ENCODE results near the gene TNXB.

DNA sequence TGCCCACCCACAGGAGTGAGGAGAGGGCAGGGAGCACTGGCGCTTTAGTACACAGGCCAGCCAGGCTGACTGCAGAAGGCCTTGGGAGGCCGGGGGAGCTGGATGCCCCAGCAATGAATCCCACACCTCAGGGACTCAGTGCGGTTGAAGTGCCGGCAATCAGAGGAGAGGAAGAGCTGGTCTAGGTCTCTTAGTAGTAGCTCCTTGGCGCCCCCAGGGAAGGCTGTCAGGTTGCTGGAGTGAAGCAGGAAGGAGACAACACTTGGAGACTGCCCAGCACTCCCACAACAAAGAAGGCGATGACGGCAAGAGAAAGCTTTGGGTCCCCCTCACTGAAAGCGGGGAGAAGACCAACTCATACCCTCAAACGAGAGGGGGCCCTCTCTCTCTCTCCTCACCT is 8.3 kb upstream of the TNXB start:
- TF ChIP-seq, protein P1, sequence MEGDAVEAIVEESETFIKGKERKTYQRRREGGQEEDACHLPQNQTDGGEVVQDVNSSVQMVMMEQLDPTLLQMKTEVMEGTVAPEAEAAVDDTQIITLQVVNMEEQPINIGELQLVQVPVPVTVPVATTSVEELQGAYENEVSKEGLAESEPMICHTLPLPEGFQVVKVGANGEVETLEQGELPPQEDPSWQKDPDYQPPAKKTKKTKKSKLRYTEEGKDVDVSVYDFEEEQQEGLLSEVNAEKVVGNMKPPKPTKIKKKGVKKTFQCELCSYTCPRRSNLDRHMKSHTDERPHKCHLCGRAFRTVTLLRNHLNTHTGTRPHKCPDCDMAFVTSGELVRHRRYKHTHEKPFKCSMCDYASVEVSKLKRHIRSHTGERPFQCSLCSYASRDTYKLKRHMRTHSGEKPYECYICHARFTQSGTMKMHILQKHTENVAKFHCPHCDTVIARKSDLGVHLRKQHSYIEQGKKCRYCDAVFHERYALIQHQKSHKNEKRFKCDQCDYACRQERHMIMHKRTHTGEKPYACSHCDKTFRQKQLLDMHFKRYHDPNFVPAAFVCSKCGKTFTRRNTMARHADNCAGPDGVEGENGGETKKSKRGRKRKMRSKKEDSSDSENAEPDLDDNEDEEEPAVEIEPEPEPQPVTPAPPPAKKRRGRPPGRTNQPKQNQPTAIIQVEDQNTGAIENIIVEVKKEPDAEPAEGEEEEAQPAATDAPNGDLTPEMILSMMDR (IDR thresholded peaks at IDR 0.05) = no peak
- no peak for TF ChIP-seq POLR2A (IDR thresholded peaks at IDR 0.05)
- TF ChIP-seq POLR2AphosphoS5 (IDR thresholded peaks at IDR 0.05) = no peak
- TF ChIP-seq EP300 (IDR thresholded peaks at IDR 0.05) = no peak
